H9 (cell line): ENCODE measurements around the gene TAF1A. TPM values are rescaled to one million over a fixed set of nuclear protein-coding genes. Genes with fewer than 3 reads are reported as not detected.

ENCODE experiments used
- DNase-seq: peaks from one replicate; pipeline ENCODE4 v3.0.0-alpha.2; 2017
- H2AFZ ChIP-seq: one replicate; pipeline ENCODE4 v1.6.1; 2013; ENCODE audit warnings: mild to moderate bottlenecking, low read length, control low read depth, moderate library complexity
- H2AK5ac ChIP-seq: 2 replicates; pipeline ENCODE4 v1.6.1; 2013; ENCODE audit warnings: low read length, control low read depth, mixed read lengths; ENCODE audit not compliant: insufficient read length
- H2BK120ac ChIP-seq: one replicate; pipeline ENCODE4 v1.6.1; 2013; ENCODE audit warnings: low read depth, mild to moderate bottlenecking, low read length, control low read depth, inconsistent platforms; ENCODE audit not compliant: poor library complexity, severe bottlenecking
- H2BK12ac ChIP-seq: 2 replicates; pipeline ENCODE4 v1.6.1; 2013; ENCODE audit warnings: low read length, control low read depth, mixed read lengths, low read depth; ENCODE audit not compliant: insufficient read length
- H2BK15ac ChIP-seq: 2 replicates; pipeline ENCODE4 v1.6.1; 2013; ENCODE audit warnings: low read depth, low read length, control low read depth
- H2BK20ac ChIP-seq: one replicate; pipeline ENCODE4 v1.6.1; 2013; ENCODE audit warnings: low read depth, mild to moderate bottlenecking, low read length, control low read depth, inconsistent platforms; ENCODE audit not compliant: poor library complexity, severe bottlenecking
- H2BK5ac ChIP-seq: 2 replicates; pipeline ENCODE4 v1.6.1; 2013; ENCODE audit warnings: low read length, control low read depth, mixed read lengths; ENCODE audit not compliant: insufficient read length
- H3K14ac ChIP-seq: 2 replicates; pipeline ENCODE4 v1.6.1; 2013; ENCODE audit warnings: low read length, control low read depth; ENCODE audit not compliant: insufficient read depth
- H3K18ac ChIP-seq: 2 replicates; pipeline ENCODE4 v1.6.1; 2013; ENCODE audit warnings: low read depth, mild to moderate bottlenecking, mixed read lengths, low read length, control low read depth; ENCODE audit not compliant: insufficient read length
- H3K23ac ChIP-seq: 2 replicates; pipeline ENCODE4 v1.6.1; 2013; ENCODE audit warnings: low read length, control low read depth, mixed read lengths, low read depth; ENCODE audit not compliant: insufficient read length
- H3K23me2 ChIP-seq: 2 replicates; pipeline ENCODE4 v1.6.1; 2013; ENCODE audit warnings: low read depth, mild to moderate bottlenecking, mixed read lengths, low read length, control low read depth; ENCODE audit not compliant: insufficient read length, poor library complexity, severe bottlenecking
- H3K27ac ChIP-seq: 2 replicates; pipeline ENCODE4 v1.5.1; 2013; ENCODE audit warnings: low read length, control low read depth, mixed read lengths, low read depth; ENCODE audit not compliant: insufficient read length
- H3K27me3 ChIP-seq: 2 replicates; pipeline ENCODE4 v1.6.1; 2013; ENCODE audit warnings: low read length, control low read depth, inconsistent platforms; ENCODE audit not compliant: insufficient read depth
- H3K4ac ChIP-seq: 2 replicates; pipeline ENCODE4 v1.6.1; 2013; ENCODE audit warnings: low read depth, mild to moderate bottlenecking, control low read depth, inconsistent platforms, low read length, moderate library complexity
- H3K4me1 ChIP-seq: 2 replicates; pipeline ENCODE4 v1.6.1; 2013; ENCODE audit warnings: low read length, control low read depth, inconsistent platforms; ENCODE audit not compliant: insufficient read depth
- H3K4me2 ChIP-seq: 2 replicates; pipeline ENCODE4 v1.6.1; 2013; ENCODE audit warnings: low read length, control low read depth, mixed read lengths; ENCODE audit not compliant: insufficient read length, insufficient read depth
- H3K56ac ChIP-seq: 2 replicates; pipeline ENCODE4 v1.6.1; 2013; ENCODE audit warnings: low read depth, mild to moderate bottlenecking, mixed read lengths, low read length, control low read depth; ENCODE audit not compliant: insufficient read length
- H3K79me1 ChIP-seq: 2 replicates; pipeline ENCODE4 v1.6.1; 2013; ENCODE audit warnings: low read depth, mild to moderate bottlenecking, moderate library complexity, low read length, control low read depth, inconsistent platforms; ENCODE audit not compliant: insufficient read depth, poor library complexity, severe bottlenecking
- H3K79me2 ChIP-seq: 2 replicates; pipeline ENCODE4 v1.6.1; 2013; ENCODE audit warnings: low read length, control low read depth, inconsistent platforms; ENCODE audit not compliant: insufficient read depth
- H3K9ac ChIP-seq: 2 replicates; pipeline ENCODE4 v1.6.1; 2013; ENCODE audit warnings: low read length, control low read depth, mixed read lengths; ENCODE audit not compliant: insufficient read length; ENCODE audit errors: extremely low read depth
- H3K9me3 ChIP-seq: one replicate; pipeline ENCODE4 v1.6.1; 2013; ENCODE audit warnings: low read depth, low read length, inconsistent platforms; ENCODE audit not compliant: control insufficient read depth
- H3T11ph ChIP-seq: one replicate; pipeline ENCODE4 v1.6.1; 2013; ENCODE audit warnings: mild to moderate bottlenecking, low read length, control low read depth, inconsistent platforms
- H4K20me1 ChIP-seq: one replicate; pipeline ENCODE4 v1.6.1; 2013; ENCODE audit not compliant: control insufficient read depth, insufficient read length, insufficient read depth
- H4K5ac ChIP-seq: 2 replicates; pipeline ENCODE4 v1.6.1; 2013; ENCODE audit warnings: low read depth, mild to moderate bottlenecking, mixed read lengths, low read length, control low read depth; ENCODE audit not compliant: insufficient read length
- H4K8ac ChIP-seq: replicated peaks from 2 replicates; pipeline ENCODE4 v1.6.1; 2013; ENCODE audit warnings: low read length, control low read depth, mixed read lengths, low read depth; ENCODE audit not compliant: insufficient read length
- H4K91ac ChIP-seq: 2 replicates; pipeline ENCODE4 v1.6.1; 2013; ENCODE audit warnings: low read depth, mild to moderate bottlenecking, moderate library complexity, mixed read lengths, low read length, control low read depth; ENCODE audit not compliant: insufficient read length
- H3K27ac Mint-ChIP-seq, 3 experiments: 2 replicates in 2 of 3; 3 replicates in 1 of 3; pipeline ENCODE4 v1.8.0; 2020 to 2021; ENCODE audit warnings: mixed read lengths in 3 of 3, mild to moderate bottlenecking in 1 of 3, moderate library complexity in 1 of 3
- H3K27me3 Mint-ChIP-seq: 2 replicates; pipeline ENCODE4 v1.8.0; 2021; ENCODE audit warnings: low read depth, mild to moderate bottlenecking, moderate library complexity, mixed read lengths
- H3K36me3 Mint-ChIP-seq, 3 experiments: 2 replicates in 2 of 3; 3 replicates in 1 of 3; pipeline ENCODE4 v1.8.0; 2020 to 2021; ENCODE audit warnings: low read depth in 3 of 3, mixed read lengths in 3 of 3; ENCODE audit not compliant: insufficient read depth in 1 of 3
- H3K4me1 Mint-ChIP-seq, 2 experiments: 2 replicates each; pipeline ENCODE4 v1.8.0; 2020; ENCODE audit warnings: mixed read lengths in 2 of 2
- H3K4me3 Mint-ChIP-seq, 2 experiments: 2 replicates in 1 of 2; 3 replicates in 1 of 2; pipeline ENCODE4 v1.8.0; 2020 to 2021; ENCODE audit warnings: mild to moderate bottlenecking in 2 of 2, mixed read lengths in 2 of 2, moderate library complexity in 1 of 2
- H3K9me3 Mint-ChIP-seq, 2 experiments: 2 replicates in 1 of 2; 3 replicates in 1 of 2; pipeline ENCODE4 v1.8.0; 2020; ENCODE audit warnings: mild to moderate bottlenecking in 2 of 2, mixed read lengths in 2 of 2, moderate library complexity in 1 of 2
- CTCF ChIP-seq: fragments of 200-600 bp; sonication (generic); conservative IDR thresholded peaks from 3 replicates; pipeline ENCODE4 v1.8.0; 2021; ENCODE audit warnings: antibody characterized with exemption, mild to moderate bottlenecking
- WGBS: extraction: QIAGEN DNeasy Blood & Tissue Kit; methylation state at CpG from one replicate; pipeline ENCODE4 v1.1.7; 2013; ENCODE audit warnings: missing lambda C conversion rate, low lambda C conversion rate, mixed read lengths; ENCODE audit not compliant: insufficient read length; ENCODE audit errors: extremely low coverage; 5-methylcytosine and 5-hydroxymethylcytosine counted together
- total RNA-seq: library from RNA; stranded (reverse); gene quantifications from 2 replicates; pipeline ENCODE4 v1.2.1, GENCODE V29; 2021

Gene TAF1A
- total RNA-seq, 1 experiment from 2014 or later, result 14.8 TPM

GRCh38 chr1:222631611-222632208, 42.0 kb upstream of the TAF1A start:
- Histone ChIP-seq H3K56ac (no peak overlapping the region), H3K14ac (no peak overlapping the region), H3K79me1 (peaks cover 1% of the 10 kb centered on the region), H2BK20ac (no peak overlapping the region), H2BK5ac (no peak overlapping the region), H3K9ac (no peak overlapping the region), H2BK120ac (no peak overlapping the region), H3K27me3 (no peaks in the 10 kb centered on the region), H2BK12ac (no peak overlapping the region), H4K8ac (no peak overlapping the region), H4K5ac (no peak overlapping the region), H2AK5ac (no peak overlapping the region), H2BK15ac (no peak overlapping the region), H3K4me2 (no peak overlapping the region), H3K27ac (no peak overlapping the region), H3K23ac (no peak overlapping the region), H3K4me1 (no peaks in the 10 kb centered on the region), H3K9me3 (no peaks in the 10 kb centered on the region), H3K4ac (no peak overlapping the region), H2AFZ (no peak overlapping the region), H3T11ph (no peak overlapping the region), H4K20me1 (no peaks in the 10 kb centered on the region), H4K91ac (no peak overlapping the region), H3K79me2 (no peaks in the 10 kb centered on the region), H3K23me2 (no peaks in the 10 kb centered on the region), H3K18ac (no peak overlapping the region)
- Mint-ChIP-seq H3K27me3 (no peaks in the 10 kb centered on the region), H3K36me3 (peaks cover 30 to 78% (median 75%) of the 10 kb centered on the region in 3 experiments; a peak in 6 of 7 replicates), H3K4me3 (no peak overlapping the region), H3K9me3 (no peaks in the 10 kb centered on the region), H3K27ac (no peak overlapping the region), H3K4me1 (no peaks in the 10 kb centered on the region)
- WGBS, result no CpG with 5 or more reads among the region's 3 CpGs
- no peak for DNase-seq
- TF ChIP-seq CTCF, result no peak
